Heart left ventricle (tissue), 13 donors: ENCODE data around the gene MORN5.

ENCODE experiments used
- POLR2A ChIP-seq, 2 donors: fragments of 450-650 bp; IDR thresholded peaks; one replicate each; pipeline ENCODE4 v1.6.1; 2017; ENCODE audit warnings: antibody characterized with exemption in 2 of 2, mild to moderate bottlenecking in 2 of 2, moderate library complexity in 2 of 2
- TF ChIP-seq, protein P1 (sequence below), 12 donors: fragments of 200-600 bp; sonication (generic) in 4 of 12; IDR thresholded peaks; one replicate each; pipeline versions ENCODE4 v1.5.0 to v1.8.0; 2018 to 2022; ENCODE audit warnings: antibody characterized with exemption in 12 of 12, mild to moderate bottlenecking in 5 of 12
- donor health status: ischemic (EF 13 %, LVEDD 7.1; RV severe dilation, severe dysfunction).
- donor health status: DM: no; HTN: yes; CAD: no.
- donor health status: DM: no; HTN: no; CAD: no.
- donor health status: ischemic (EF 25% LVEDD 6.9; RV normal size, moderate dysfunction).
- donor health status: ischemic (EF 25% LVEDD 5.7; RV mildly dilated, moderate dysfunction).
- donor health status: ischemic (EF 35%, LVEDD 5.7; RV mildly dilated, moderate dysfunction).
- donor health status: nonischemic (EF 11% LVEDD 7.7; RV severe dilation, severe dysfunction).
- donor health status: DM: yes; HTN: yes; CAD: no.
- donor health status: PGD.
- donor health status: ischemic (EF 29% LVEDD 5.4; RV normal size, mild dysfunction).
- donor health status: nonischemic (EF 23%, LVEDD 6.1; RV moderate dilation, normal function).

DNA sequence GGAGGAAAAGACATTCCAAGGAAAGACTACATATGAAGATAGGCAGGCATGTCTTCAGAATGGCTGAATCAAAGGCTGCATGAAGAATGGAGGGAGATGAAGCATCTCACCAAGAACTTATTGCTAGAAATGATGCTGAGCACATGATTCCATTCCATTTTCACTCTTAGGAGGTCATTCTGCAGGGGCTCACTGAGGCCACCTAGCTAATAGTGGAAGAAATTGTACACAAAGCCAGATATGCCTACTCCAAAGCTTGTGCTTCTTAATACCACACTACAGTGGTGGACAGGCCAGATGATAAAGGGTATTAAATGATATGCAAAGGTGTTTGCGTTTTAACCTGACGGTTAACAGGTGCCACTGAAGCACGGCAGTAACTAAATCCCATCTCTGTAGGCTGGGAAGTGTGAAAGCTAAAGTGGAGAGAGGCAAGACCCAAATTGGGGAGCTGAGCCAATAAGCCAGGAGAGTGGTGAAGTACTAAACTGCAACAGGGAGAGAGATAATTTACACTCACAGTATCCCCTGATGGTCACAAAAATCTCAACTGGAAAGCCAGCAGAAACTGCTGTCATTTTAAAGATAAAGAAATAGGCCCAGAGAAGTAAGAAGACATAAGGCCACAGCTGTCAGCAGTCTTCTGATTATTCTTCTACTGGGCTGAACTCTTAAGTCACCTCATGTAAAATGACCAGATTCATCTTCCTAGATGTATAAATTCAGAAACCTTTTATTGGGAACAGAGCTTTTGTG is 14.7 kb upstream of the MORN5 start:
- TF ChIP-seq POLR2A (IDR thresholded peaks at IDR 0.05): no peak
- TF ChIP-seq, protein P1, sequence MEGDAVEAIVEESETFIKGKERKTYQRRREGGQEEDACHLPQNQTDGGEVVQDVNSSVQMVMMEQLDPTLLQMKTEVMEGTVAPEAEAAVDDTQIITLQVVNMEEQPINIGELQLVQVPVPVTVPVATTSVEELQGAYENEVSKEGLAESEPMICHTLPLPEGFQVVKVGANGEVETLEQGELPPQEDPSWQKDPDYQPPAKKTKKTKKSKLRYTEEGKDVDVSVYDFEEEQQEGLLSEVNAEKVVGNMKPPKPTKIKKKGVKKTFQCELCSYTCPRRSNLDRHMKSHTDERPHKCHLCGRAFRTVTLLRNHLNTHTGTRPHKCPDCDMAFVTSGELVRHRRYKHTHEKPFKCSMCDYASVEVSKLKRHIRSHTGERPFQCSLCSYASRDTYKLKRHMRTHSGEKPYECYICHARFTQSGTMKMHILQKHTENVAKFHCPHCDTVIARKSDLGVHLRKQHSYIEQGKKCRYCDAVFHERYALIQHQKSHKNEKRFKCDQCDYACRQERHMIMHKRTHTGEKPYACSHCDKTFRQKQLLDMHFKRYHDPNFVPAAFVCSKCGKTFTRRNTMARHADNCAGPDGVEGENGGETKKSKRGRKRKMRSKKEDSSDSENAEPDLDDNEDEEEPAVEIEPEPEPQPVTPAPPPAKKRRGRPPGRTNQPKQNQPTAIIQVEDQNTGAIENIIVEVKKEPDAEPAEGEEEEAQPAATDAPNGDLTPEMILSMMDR (IDR thresholded peaks at IDR 0.05): peak; percentile 12 to 58 (median 36)
